GM18505 (cell line): ENCODE measurements around the gene TM7SF3.

Source experiments
- ATAC-seq: cut with Tn5 transposase; IDR thresholded peaks from one replicate; pipeline ENCODE4 v1.9.1; 2021; ENCODE audit not compliant: unreplicated experiment
- POLR2A ChIP-seq: IDR thresholded peaks from 4 replicates; pipeline ENCODE4 v1.6.1; 2011; ENCODE audit warnings: borderline replicate concordance; ENCODE audit not compliant: insufficient read depth, insufficient read length; ENCODE audit errors: extremely low read depth

Gene TM7SF3

GRCh38 chr12:26939192-26939832, 74.9 kb downstream of the TM7SF3 start:
- ATAC-seq = no peak

GRCh38 chr12:26938701-26939062, 75.5 kb downstream of the TM7SF3 start:
- TF ChIP-seq POLR2A = no peak
- peak; percentile 15 for ATAC-seq

More at GRCh38 chr12:26939192-26939832, 74.9 kb downstream of the TM7SF3 start:
- TF ChIP-seq POLR2A = no peak

- TF ChIP-seq POLR2A = peak; percentile 98
- ATAC-seq = peak; percentile 75
These were observed 76.1 kb downstream of the TM7SF3 start, which contains the start of the genes FGFR1OP2 and INTS13 for GRCh38 chr12:26937863-26938700. Gene FGFR1OP2 (plus strand): TSS chr12:26938470. CDS start chr12:26954159, 15,689 bp downstream. Gene INTS13 (minus strand): TSS chr12:26937981. CDS start chr12:26936803, 1,178 bp downstream.

- no peak for TF ChIP-seq POLR2A
- ATAC-seq = no peak
These were observed 76.7 kb downstream of the TM7SF3 start for GRCh38 chr12:26937443-26937862.

GRCh38 chr12:26936559-26937442, 77.4 kb downstream of the TM7SF3 start:
- no peak for TF ChIP-seq POLR2A
- ATAC-seq = no peak

GRCh38 chr12:26935636-26936378, 78.4 kb downstream of the TM7SF3 start:
- no peak for ATAC-seq
- no peak for TF ChIP-seq POLR2A

- no peak for ATAC-seq
These were observed 84.6 kb downstream of the TM7SF3 start for GRCh38 chr12:26929590-26929989.

GRCh38 chr12:26928661-26929060, 85.5 kb downstream of the TM7SF3 start:
- TF ChIP-seq POLR2A = no peak
- no peak for ATAC-seq

More at GRCh38 chr12:26929590-26929989, 84.6 kb downstream of the TM7SF3 start:
- TF ChIP-seq POLR2A = no peak
